Measurements from ENCODE around the gene CCDC188.

CCDC188 gene

GRCh38 chr22:20132686-20133246 lies 18.1 kb downstream of the CCDC188 start:
- DNase-seq (ENCODE audit: low read depth) = no peak
- H3K4me3 ChIP-seq (replicated peaks; ENCODE audit: low read depth, low read length) = peak overlapping the region; percentile 76
- no peak for TF ChIP-seq CTCF (IDR thresholded peaks at IDR 0.05; ENCODE audit: low read length, missing control alignments)

GRCh38 chr22:20131859-20132685 lies 18.8 kb downstream of the CCDC188 start:
- DNase-seq (ENCODE audit: low read depth) = no peak
- TF ChIP-seq CTCF (IDR thresholded peaks at IDR 0.05; ENCODE audit: low read length, missing control alignments) = no peak
- peak overlapping the region; percentile 76 for H3K4me3 ChIP-seq (replicated peaks; ENCODE audit: low read depth, low read length)

GRCh38 chr22:20131597-20131858 lies 19.3 kb downstream of the CCDC188 start, which contains the start of gene ZDHHC8:
Gene ZDHHC8, plus strand, starts transcription at chr22:20131804. Its CDS starts 144 bp downstream, at chr22:20131948.
- H3K4me3 ChIP-seq (replicated peaks; ENCODE audit: low read depth, low read length) = peak within 1 kb of the TSS; percentile 76
- DNase-seq (ENCODE audit: low read depth) = no peak
- TF ChIP-seq CTCF (IDR thresholded peaks at IDR 0.05; ENCODE audit: low read length, missing control alignments) = no peak

GRCh38 chr22:20130731-20131596 lies 19.9 kb downstream of the CCDC188 start:
- peak; percentile 77 for DNase-seq (ENCODE audit: low read depth)
- H3K4me3 ChIP-seq (replicated peaks; ENCODE audit: low read depth, low read length) = peak overlapping the region; percentile 76
- TF ChIP-seq CTCF (IDR thresholded peaks at IDR 0.05; ENCODE audit: low read length, missing control alignments) = no peak

- TF ChIP-seq CTCF (IDR thresholded peaks at IDR 0.05; ENCODE audit: low read length, missing control alignments) = no peak
- no peak for DNase-seq (ENCODE audit: low read depth)
- H3K4me3 ChIP-seq (replicated peaks; ENCODE audit: low read depth, low read length) = no peak overlapping the region
Measured at GRCh38 chr22:20130319-20130718, 20.5 kb downstream of the CCDC188 start.

- no peak for TF ChIP-seq CTCF (IDR thresholded peaks at IDR 0.05; ENCODE audit: low read length, missing control alignments)
- no peak overlapping the region for H3K4me3 ChIP-seq (replicated peaks; ENCODE audit: low read depth, low read length)
- no peak for DNase-seq (ENCODE audit: low read depth)
Measured at GRCh38 chr22:20129747-20130014, 21.2 kb downstream of the CCDC188 start.

All from fibroblast of pulmonary artery (primary cell).